ENCODE data around the gene AGAP3.

GRCh38 chr7:151131592-151132293 is 45.5 kb downstream of the AGAP3 start:
- no peak for TF ChIP-seq CTCF (conservative IDR thresholded peaks at IDR 0.05 in 1 of 2, IDR thresholded peaks at IDR 0.05 in 1 of 2; ENCODE audit: low read depth in 1 of 2, low read length in 2 of 2)
- no peak for TF ChIP-seq EZH2 (IDR thresholded peaks at IDR 0.05; ENCODE audit: low read length, missing control alignments)

All from fibroblast of lung (primary cell).